Neural crest cell (in vitro differentiated cells): ENCODE measurements around the gene DIS3L2. TPM values are rescaled to one million over a fixed set of nuclear protein-coding genes. Genes with fewer than 3 reads are reported as not detected.
A peak's percentile ranks its signal among the peaks of the same experiment; 100 is the strongest.

ENCODE experiments used
- DNase-seq: peaks from one replicate; pipeline ENCODE4 v3.0.0; 2021; ENCODE audit warnings: low read depth, mixed read lengths, low spot score
- H3K27ac Mint-ChIP-seq: one replicate; pipeline ENCODE4 v1.8.0; 2021; ENCODE audit warnings: mild to moderate bottlenecking, mixed read lengths; ENCODE audit not compliant: unreplicated experiment
- H3K27me3 Mint-ChIP-seq: 2 replicates; pipeline ENCODE4 v1.8.0; 2021; ENCODE audit warnings: low read depth, mild to moderate bottlenecking, mixed read lengths
- H3K36me3 Mint-ChIP-seq: 2 replicates; pipeline ENCODE4 v1.8.0; 2021; ENCODE audit warnings: low read depth, mild to moderate bottlenecking, mixed read lengths
- H3K4me1 Mint-ChIP-seq: 2 replicates; pipeline ENCODE4 v1.8.0; 2021; ENCODE audit warnings: mixed read lengths
- H3K4me3 Mint-ChIP-seq: one replicate; pipeline ENCODE4 v1.8.0; 2021; ENCODE audit warnings: mild to moderate bottlenecking, mixed read lengths
- H3K9me3 Mint-ChIP-seq: 2 replicates; pipeline ENCODE4 v1.8.0; 2021; ENCODE audit warnings: mixed read lengths
- total RNA-seq: library from RNA; stranded (reverse); gene quantifications from 2 replicates; pipeline ENCODE4 v1.2.1, GENCODE V29; 2021
- TF ChIP-seq, protein P1 (sequence below): fragments of 200-600 bp; sonication (generic); conservative IDR thresholded peaks from 2 replicates; pipeline ENCODE4 v1.5.0; 2021; ENCODE audit warnings: antibody characterized with exemption, mild to moderate bottlenecking

The DIS3L2 gene
- total RNA-seq, 1 donor from 2014 or later, result 51.9 TPM

DNA sequence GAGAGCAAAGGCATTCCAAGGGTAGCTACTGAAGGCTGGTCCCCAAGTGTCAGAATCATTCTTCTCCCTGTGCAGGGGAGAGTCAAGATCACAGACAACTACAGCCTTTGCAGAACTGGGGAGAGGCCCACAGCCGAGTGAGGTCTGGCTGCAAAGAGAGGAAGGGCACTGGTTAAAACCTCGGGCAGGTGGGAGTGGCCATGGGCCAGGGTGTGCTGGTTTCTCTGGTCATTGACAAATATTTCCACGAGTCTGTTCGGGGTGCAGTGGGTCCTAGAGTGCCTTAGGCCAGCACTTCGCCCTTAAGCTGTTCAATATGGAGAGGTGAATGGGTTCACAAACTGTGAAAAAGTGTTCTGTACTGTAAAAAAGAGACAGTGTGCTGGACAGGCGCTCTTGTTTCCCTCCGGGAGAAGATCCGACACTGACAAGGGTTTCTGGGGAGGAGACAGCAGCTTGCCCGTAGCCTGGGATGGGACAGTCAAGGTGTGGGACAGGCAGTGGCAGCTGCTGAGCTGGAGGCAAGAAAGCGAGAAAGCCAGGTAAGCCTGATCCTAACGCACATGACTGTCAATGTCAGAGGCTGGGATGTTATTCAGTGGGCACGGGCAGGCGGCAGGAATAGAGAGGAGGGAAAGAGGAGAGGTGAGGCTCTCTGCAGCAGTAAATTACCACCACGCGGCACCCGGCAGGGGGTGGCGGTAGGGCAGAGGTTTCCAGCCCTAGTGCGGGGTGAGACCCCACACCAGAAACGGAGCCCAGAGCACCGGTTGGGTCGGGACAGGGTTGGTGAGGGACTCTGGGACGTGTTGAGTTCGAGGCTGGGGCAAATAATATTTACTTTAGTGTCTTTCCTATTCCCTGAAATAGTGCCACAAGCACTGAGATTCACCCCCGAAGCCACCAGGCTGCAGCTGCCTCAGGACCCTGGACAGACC is 37.3 kb upstream of the DIS3L2 start:
- H3K4me1 Mint-ChIP-seq, result peaks cover 38% of the 10 kb centered on the region
- no peak overlapping the region for H3K27ac Mint-ChIP-seq
- peaks cover 48% of the 10 kb centered on the region for H3K27me3 Mint-ChIP-seq
- peaks cover 6% of the 10 kb centered on the region for H3K36me3 Mint-ChIP-seq
- no peaks in the 10 kb centered on the region for H3K9me3 Mint-ChIP-seq
- H3K4me3 Mint-ChIP-seq, result peak overlapping the region; percentile 89
- TF ChIP-seq, protein P1, sequence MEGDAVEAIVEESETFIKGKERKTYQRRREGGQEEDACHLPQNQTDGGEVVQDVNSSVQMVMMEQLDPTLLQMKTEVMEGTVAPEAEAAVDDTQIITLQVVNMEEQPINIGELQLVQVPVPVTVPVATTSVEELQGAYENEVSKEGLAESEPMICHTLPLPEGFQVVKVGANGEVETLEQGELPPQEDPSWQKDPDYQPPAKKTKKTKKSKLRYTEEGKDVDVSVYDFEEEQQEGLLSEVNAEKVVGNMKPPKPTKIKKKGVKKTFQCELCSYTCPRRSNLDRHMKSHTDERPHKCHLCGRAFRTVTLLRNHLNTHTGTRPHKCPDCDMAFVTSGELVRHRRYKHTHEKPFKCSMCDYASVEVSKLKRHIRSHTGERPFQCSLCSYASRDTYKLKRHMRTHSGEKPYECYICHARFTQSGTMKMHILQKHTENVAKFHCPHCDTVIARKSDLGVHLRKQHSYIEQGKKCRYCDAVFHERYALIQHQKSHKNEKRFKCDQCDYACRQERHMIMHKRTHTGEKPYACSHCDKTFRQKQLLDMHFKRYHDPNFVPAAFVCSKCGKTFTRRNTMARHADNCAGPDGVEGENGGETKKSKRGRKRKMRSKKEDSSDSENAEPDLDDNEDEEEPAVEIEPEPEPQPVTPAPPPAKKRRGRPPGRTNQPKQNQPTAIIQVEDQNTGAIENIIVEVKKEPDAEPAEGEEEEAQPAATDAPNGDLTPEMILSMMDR, result no peak
- no peak for DNase-seq

DNA sequence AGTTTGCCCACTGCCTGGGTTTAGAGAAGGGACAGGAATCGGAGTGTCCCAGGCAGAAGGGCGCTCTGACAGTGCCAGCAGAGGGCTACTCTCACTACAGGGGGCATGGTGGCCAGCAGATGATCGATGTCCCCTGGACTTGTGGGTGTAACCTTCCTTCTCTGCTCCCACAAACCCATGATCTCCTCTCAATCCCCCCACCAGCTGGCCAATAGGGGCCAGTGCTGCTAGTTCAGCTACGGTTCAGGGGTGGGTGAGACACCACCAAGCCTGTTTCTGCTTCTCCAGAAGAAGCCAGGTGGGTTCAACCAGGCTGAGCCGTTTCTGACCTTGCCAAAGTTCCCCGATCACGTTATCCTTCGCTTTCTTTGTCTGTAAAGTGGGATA is 36.6 kb upstream of the DIS3L2 start:
- H3K27me3 Mint-ChIP-seq, result peaks cover 48% of the 10 kb centered on the region
- DNase-seq, result no peak
- TF ChIP-seq, protein P1, result no peak
- H3K4me1 Mint-ChIP-seq, result peaks cover 39% of the 10 kb centered on the region
- H3K36me3 Mint-ChIP-seq, result peaks cover 6% of the 10 kb centered on the region
- peak overlapping the region; percentile 89 for H3K4me3 Mint-ChIP-seq
- no peaks in the 10 kb centered on the region for H3K9me3 Mint-ChIP-seq
- no peak overlapping the region for H3K27ac Mint-ChIP-seq

DNA sequence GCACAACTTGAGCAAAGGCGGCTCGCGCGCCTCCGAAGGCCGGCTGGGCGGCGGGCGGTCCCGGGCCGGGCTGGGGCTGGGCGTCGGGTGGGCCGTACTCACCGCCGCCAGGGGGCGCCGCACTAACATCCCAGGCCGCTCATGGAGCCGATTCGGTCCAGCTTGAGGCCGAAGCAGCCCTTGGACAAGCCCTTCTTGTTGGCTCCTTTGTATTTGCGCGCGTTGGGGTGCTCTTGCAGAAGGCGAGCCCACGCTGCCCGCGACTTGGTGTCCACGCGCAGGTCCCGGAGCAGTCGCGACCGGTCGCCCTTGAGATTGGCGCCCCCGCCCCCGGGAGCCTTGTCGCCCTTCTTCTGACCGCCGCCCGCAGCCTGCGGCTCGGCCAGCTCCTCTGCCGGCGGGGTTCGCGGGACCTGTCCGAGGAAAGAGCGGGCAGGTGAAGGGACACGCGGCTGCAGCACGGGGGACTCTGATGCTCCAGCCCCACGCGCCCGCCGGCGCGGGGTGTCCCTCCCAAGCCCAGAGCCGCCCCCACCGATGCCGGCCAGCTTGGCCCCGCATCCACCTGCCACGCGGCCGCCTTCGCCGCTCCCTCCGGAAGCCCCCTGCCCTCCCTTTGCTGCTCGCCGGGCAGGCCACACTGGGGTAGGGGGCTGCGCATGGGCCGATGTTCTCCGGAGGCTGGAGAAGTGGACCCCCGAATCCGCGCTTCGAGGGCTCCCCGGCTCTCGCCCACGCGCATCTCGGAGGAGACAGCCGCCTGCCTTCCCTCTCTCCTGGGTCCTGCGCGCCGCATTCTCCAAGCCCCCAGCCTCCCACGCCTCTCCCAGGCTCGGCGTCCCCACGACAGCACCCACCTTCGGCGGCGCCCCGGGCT is 36.0 kb upstream of the DIS3L2 start:
- H3K4me3 Mint-ChIP-seq, result peak overlapping the region; percentile 86
- H3K4me1 Mint-ChIP-seq, result peaks cover 39% of the 10 kb centered on the region
- H3K27me3 Mint-ChIP-seq, result peaks cover 48% of the 10 kb centered on the region
- H3K9me3 Mint-ChIP-seq, result no peaks in the 10 kb centered on the region
- TF ChIP-seq, protein P1, result peak; percentile 96
- H3K27ac Mint-ChIP-seq, result no peak overlapping the region
- DNase-seq, result peak; percentile 89
- H3K36me3 Mint-ChIP-seq, result peaks cover 6% of the 10 kb centered on the region

DNA sequence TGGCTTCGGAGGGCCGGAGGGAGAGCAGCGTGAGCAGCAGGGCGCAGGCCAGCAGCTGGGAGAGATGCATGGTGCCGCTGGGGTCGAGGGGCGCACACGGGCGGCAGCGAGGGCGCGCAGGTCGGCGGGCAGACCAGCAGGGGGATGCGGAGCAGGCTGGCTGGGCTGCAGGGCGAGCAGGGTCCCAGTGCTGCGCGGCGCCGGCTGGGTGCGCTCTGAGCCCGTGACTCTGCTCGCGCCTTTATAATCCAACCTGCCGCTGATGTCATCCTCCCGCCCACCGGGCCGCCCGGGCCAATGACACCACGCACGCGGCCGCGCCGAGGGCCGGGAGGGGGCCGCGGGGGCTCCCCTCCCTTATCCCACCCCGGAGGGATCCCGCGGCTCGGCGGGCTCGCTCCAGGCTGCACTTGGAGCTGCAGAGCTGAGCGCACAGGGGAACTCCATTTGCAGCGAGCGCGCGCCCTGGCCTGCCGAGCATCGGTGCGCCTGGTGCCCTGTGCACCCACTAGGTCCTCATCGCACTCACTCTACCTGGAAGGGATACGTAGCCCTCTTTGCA is 35.3 kb upstream of the DIS3L2 start, which contains the start of gene NPPC:
TSS of gene NPPC (minus strand) at position 217 of the 562 bp plus-strand sequence. CDS start at position 70, 147 bp downstream.
- peaks cover 39% of the 10 kb centered on the region for H3K4me1 Mint-ChIP-seq
- H3K36me3 Mint-ChIP-seq, result peaks cover 6% of the 10 kb centered on the region
- H3K27me3 Mint-ChIP-seq, result peaks cover 51% of the 10 kb centered on the region
- DNase-seq, result peak; percentile 78
- no peaks in the 10 kb centered on the region for H3K9me3 Mint-ChIP-seq
- TF ChIP-seq, protein P1, result peak; percentile 65
- H3K27ac Mint-ChIP-seq, result peak within 1 kb of the TSS; percentile 57
- H3K4me3 Mint-ChIP-seq, result peak within 1 kb of the TSS; percentile 86
